Lung (tissue), 12 donors: ENCODE data around the gene ITIH2. TPM values are rescaled to one million over a fixed set of nuclear protein-coding genes. Genes with fewer than 3 reads are reported as not detected.
A peak's percentile ranks its signal among the peaks of the same experiment; 100 is the strongest.

Source experiments
- ATAC-seq: fragments of 200-7000 bp; cut with Tn5 transposase; one replicate; pipeline ENCODE4 v1.9.1; 2020; ENCODE audit warnings: moderate number of reproducible peaks; ENCODE audit not compliant: insufficient read depth, low FRiP score
- DNase-seq, 3 donors: peaks; one replicate each; pipeline ENCODE4 v3.0.0-alpha.2; 2013 to 2017
- H3K27ac ChIP-seq, 2 donors: one replicate each; pipeline ENCODE4 v1.5.1; 2013; ENCODE audit warnings: mild to moderate bottlenecking in 2 of 2, moderate library complexity in 2 of 2, control low read depth in 1 of 2, inconsistent platforms in 1 of 2, low read depth in 1 of 2, low read length in 1 of 2
- H3K27me3 ChIP-seq, 3 donors: one replicate each; pipeline ENCODE4 v1.5.1; 2013; ENCODE audit warnings: low read length in 2 of 3; ENCODE audit not compliant: control insufficient read depth in 3 of 3, insufficient read depth in 3 of 3
- H3K36me3 ChIP-seq, 4 donors: one replicate each; pipeline ENCODE4 v1.5.1; 2013; ENCODE audit warnings: low read length in 4 of 4, mild to moderate bottlenecking in 1 of 4, moderate library complexity in 1 of 4; ENCODE audit not compliant: control insufficient read depth in 4 of 4, insufficient read depth in 4 of 4
- H3K4me1 ChIP-seq, 5 donors: one replicate each; pipeline ENCODE4 v1.5.1; 2013; ENCODE audit warnings: low read length in 5 of 5, mild to moderate bottlenecking in 2 of 5, moderate library complexity in 1 of 5; ENCODE audit not compliant: control insufficient read depth in 5 of 5, insufficient read depth in 5 of 5
- H3K4me3 ChIP-seq: one replicate; pipeline ENCODE4 v1.5.1; 2013; ENCODE audit warnings: mild to moderate bottlenecking, control low read depth, moderate library complexity
- H3K9ac ChIP-seq, 2 donors: one replicate each; pipeline ENCODE4 v1.5.1; 2013; ENCODE audit warnings: low read length in 2 of 2, control low read depth in 1 of 2; ENCODE audit not compliant: insufficient read depth in 1 of 2
- H3K9me3 ChIP-seq, 4 donors: one replicate each; pipeline ENCODE4 v1.5.1; 2013; ENCODE audit warnings: low read length in 3 of 4, mild to moderate bottlenecking in 1 of 4, moderate library complexity in 1 of 4; ENCODE audit not compliant: control insufficient read depth in 4 of 4, insufficient read depth in 3 of 4
- WGBS, 2 donors: extraction: QIAGEN DNeasy Blood & Tissue Kit; methylation state at CpG; one replicate each; pipeline ENCODE4 v1.1.7; 2013; 5-methylcytosine and 5-hydroxymethylcytosine counted together
- polyA plus RNA-seq, 2 donors: library from polyadenylated mRNA; stranded (reverse); fragments of 200-250 nt; gene quantifications; one replicate each; pipeline ENCODE4 v1.2.1, GENCODE V29; 2013
- total RNA-seq, 2 donors: library from RNA; depleted of rRNA in 1 of 2; stranded (reverse); fragments of >200 nt in 1 of 2; gene quantifications; one replicate each; pipeline ENCODE4 v1.2.1, GENCODE V29; 2014 to 2021
- TF ChIP-seq, protein P1 (sequence below): IDR thresholded peaks from 2 replicates; pipeline ENCODE4 v1.5.1; 2012; ENCODE audit warnings: mild to moderate bottlenecking; ENCODE audit errors: control extremely low read depth, extremely low read depth
- donor health status: control.
- donor health status: control.
- donor health status: Bipolar disorder and iron deficiency.
- donor health status: healthy.
- donor health status: DM: yes; HTN: yes; CAD: no.

Gene ITIH2
- total and polyA plus RNA-seq, 4 donors: 0.08 to 4.9 (median 0.95) TPM; not detected in 1

DNA sequence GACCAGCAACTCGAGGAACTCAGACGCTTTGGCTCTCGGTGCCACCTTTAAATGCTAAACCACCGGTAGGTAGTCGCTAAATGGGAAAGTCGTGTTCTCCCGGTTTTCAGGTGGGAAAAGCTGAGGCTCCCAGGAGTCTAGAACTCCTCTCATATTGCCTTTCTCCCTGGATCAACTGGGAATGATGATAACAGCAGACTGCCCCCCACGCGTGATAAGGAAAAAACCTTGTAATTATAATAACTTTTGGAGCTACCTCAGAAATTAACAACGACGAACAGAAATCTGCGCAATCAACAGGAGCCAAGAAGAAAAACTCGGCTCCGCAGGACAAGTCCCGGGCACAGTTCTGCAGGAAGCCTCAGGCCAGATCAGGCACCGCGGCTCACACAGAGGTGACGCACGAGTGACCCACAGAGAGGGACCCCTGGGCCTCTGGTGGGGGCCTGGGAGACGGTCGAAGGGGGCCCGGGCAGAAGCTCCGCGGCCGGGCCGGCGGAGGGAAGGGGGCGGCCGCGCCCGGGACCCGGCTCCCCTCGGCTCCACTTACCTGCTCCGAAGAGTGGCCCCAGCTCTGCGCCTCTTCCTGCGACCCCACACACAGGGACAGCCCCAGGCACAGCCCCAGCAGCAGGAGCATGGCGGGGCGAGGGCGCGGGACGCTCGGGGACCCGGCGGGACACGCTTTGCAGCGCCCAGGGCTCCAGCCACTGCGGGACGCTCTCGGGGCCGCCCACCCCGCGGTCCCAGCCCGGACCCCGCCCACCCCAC, 36.7 kb upstream of the ITIH2 start, which contains the start of gene ITIH5:
Gene ITIH5, minus strand, starts transcription at position 714 of the 771 bp plus-strand sequence. Its CDS starts 74 bp downstream, at position 640.
- peak within 1 kb of the TSS in 1 of 2 donors; percentile 20 for H3K27ac ChIP-seq
- DNase-seq (peak; percentile 35 to 39 (median 39)), ATAC-seq (peak; percentile 14)
- peaks cover 0 to 35% (median 14%) of the 10 kb centered on the region in 3 donors for H3K27me3 ChIP-seq
- peak within 1 kb of the TSS; percentile 72 for H3K4me3 ChIP-seq
- H3K9ac ChIP-seq: peak within 1 kb of the TSS in 1 of 2 donors; percentile 71
- TF ChIP-seq, protein P1, sequence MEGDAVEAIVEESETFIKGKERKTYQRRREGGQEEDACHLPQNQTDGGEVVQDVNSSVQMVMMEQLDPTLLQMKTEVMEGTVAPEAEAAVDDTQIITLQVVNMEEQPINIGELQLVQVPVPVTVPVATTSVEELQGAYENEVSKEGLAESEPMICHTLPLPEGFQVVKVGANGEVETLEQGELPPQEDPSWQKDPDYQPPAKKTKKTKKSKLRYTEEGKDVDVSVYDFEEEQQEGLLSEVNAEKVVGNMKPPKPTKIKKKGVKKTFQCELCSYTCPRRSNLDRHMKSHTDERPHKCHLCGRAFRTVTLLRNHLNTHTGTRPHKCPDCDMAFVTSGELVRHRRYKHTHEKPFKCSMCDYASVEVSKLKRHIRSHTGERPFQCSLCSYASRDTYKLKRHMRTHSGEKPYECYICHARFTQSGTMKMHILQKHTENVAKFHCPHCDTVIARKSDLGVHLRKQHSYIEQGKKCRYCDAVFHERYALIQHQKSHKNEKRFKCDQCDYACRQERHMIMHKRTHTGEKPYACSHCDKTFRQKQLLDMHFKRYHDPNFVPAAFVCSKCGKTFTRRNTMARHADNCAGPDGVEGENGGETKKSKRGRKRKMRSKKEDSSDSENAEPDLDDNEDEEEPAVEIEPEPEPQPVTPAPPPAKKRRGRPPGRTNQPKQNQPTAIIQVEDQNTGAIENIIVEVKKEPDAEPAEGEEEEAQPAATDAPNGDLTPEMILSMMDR: no peak
- WGBS, 2 donors: 1 to 2% methylated on average over 34 to 54 of the region's 54 CpGs
- H3K4me1 ChIP-seq: peaks cover 0 to 7% (median 5%) of the 10 kb centered on the region in 5 donors
- no peaks in the 10 kb centered on the region for H3K36me3 ChIP-seq
- H3K9me3 ChIP-seq: no peaks in the 10 kb centered on the region

DNA sequence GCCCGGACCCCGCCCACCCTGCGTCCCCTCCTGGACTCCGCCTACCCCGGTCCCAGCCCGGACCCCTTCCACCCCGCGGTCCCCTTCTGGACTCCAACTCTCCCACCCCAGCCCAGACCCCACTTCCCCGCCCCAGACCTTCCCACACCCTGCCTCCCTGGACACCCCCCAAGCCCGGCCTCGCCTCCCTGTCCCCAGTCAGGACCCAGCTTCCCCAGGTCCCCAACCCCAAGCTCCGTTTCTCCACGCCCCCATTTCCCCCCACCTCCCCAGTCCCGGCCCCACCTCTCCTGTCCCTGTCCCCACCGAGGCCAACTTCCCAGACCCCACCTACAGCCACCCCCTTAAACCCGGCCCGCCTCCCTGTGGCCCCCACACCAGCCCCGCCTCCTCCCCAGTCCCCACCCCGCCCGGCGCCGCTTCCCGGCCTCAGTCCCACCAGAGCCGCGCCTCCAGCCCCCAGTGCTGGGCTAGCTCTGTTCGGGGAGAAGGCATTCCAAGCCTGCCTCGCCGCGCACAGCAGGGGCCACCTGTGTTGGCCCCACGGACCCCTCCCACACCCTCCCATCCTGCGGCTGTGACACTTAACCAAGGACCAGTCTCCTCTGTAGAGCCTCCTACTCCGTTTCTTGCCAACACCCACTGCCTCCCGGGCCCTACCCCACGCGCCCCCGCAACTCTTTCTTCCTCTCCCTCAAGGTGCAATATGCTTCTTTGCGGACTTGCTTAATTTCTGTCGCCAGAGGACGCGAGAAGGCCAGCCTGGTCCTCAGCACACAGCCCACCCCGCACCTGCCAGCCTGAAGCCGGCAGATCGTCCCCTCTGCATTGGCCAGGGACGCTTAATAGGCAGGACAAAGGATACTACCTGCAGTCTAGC, 35.6 kb upstream of the ITIH2 start:
- no peak for ATAC-seq
- TF ChIP-seq, protein P1: no peak
- WGBS, 2 donors: 2 to 4% methylated on average over 28 to 42 of the region's 44 CpGs
- no peak overlapping the region for H3K27ac ChIP-seq
- H3K9me3 ChIP-seq: no peaks in the 10 kb centered on the region
- peaks cover 0 to 37% (median 17%) of the 10 kb centered on the region in 3 donors for H3K27me3 ChIP-seq
- no peak overlapping the region for H3K9ac ChIP-seq
- H3K4me1 ChIP-seq: peaks cover 0 to 7% (median 5%) of the 10 kb centered on the region in 5 donors
- no peaks in the 10 kb centered on the region for H3K36me3 ChIP-seq
- DNase-seq: peak; percentile 15 to 40 (median 39)
- H3K4me3 ChIP-seq: no peak overlapping the region

DNA sequence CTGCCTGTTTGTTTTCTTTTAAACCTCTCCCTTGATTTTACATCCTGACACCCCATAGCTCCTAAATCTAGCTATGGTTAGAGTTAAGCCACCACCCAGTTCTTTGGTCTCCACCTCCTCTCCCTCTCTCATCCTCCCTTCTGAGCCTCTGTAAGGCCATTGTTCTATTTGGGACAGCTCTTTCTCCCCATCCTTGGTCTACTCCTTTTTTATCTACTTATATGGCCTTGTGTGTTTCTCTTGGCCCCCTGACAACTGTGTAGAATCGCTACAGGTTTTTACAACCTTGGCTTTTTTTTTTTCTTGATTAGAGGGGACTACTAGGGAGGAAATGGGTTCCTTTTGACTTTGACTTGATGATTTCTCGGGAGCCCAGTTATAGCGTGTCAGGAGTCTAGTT, 33.0 kb upstream of the ITIH2 start:
- Histone ChIP-seq H3K4me1 (peaks cover 0 to 5% (median 4%) of the 10 kb centered on the region in 5 donors), H3K9ac (no peak overlapping the region), H3K27ac (no peak overlapping the region), H3K9me3 (peaks cover 0 to 2% (median 0%) of the 10 kb centered on the region in 4 donors), H3K27me3 (peaks cover 0 to 46% (median 15%) of the 10 kb centered on the region in 3 donors), H3K36me3 (no peaks in the 10 kb centered on the region), H3K4me3 (no peak overlapping the region)
- TF ChIP-seq, protein P1: no peak
- ATAC-seq (no peak), DNase-seq (no peak)
- 93 to 94% methylated on average over 3 of the region's 3 CpGs for WGBS, 2 donors
